HEK293 (cell line): ENCODE measurements around the gene ZNF428.

Experiments
- WT1 ChIP-seq: fragments of 450-650 bp; formaldehyde crosslinking; IDR thresholded peaks from 2 replicates; pipeline ENCODE4 v1.5.1; 2016; ENCODE audit warnings: missing biosample characterization, missing genetic modification characterization
- YY1 ChIP-seq: fragments of 450-650 bp; formaldehyde crosslinking; IDR thresholded peaks from 2 replicates; pipeline ENCODE4 v1.5.1; 2018; ENCODE audit warnings: missing biosample characterization, missing genetic modification characterization
- ZBTB48 ChIP-seq: fragments of 450-650 bp; formaldehyde crosslinking; IDR thresholded peaks from 2 replicates; pipeline ENCODE4 v1.5.1; 2016; ENCODE audit warnings: missing biosample characterization, missing genetic modification characterization
- ZNF202 ChIP-seq: fragments of 450-650 bp; formaldehyde crosslinking; IDR thresholded peaks from 2 replicates; pipeline ENCODE4 v1.5.1; 2016; ENCODE audit warnings: missing biosample characterization, missing genetic modification characterization, borderline replicate concordance
- ZNF239 ChIP-seq: fragments of 450-650 bp; formaldehyde crosslinking; IDR thresholded peaks from 2 replicates; pipeline ENCODE4 v1.5.1; 2016; ENCODE audit warnings: missing biosample characterization, missing genetic modification characterization
- ZNF350 ChIP-seq: fragments of 450-650 bp; formaldehyde crosslinking; IDR thresholded peaks from 2 replicates; pipeline ENCODE4 v1.5.0; 2017; ENCODE audit warnings: missing biosample characterization, mild to moderate bottlenecking, missing genetic modification characterization
- ZNF423 ChIP-seq: fragments of 450-650 bp; formaldehyde crosslinking; IDR thresholded peaks from 2 replicates; pipeline ENCODE4 v1.5.1; 2016; ENCODE audit warnings: missing biosample characterization, missing genetic modification characterization
- ZNF561 ChIP-seq: fragments of 450-650 bp; IDR thresholded peaks from 2 replicates; pipeline ENCODE4 v1.5.1; 2018; ENCODE audit warnings: missing biosample characterization, missing genetic modification characterization, borderline replicate concordance
- ZNF792 ChIP-seq: fragments of 450-650 bp; formaldehyde crosslinking; IDR thresholded peaks from 2 replicates; pipeline ENCODE4 v1.5.1; 2016; ENCODE audit warnings: missing biosample characterization, missing genetic modification characterization
- TF ChIP-seq, protein P1 (sequence below): fragments of 450-650 bp; formaldehyde crosslinking; IDR thresholded peaks from 2 replicates; pipeline ENCODE4 v1.5.1; 2016; ENCODE audit warnings: missing biosample characterization, missing genetic modification characterization
- TF ChIP-seq, protein P2 (sequence below): fragments of 450-650 bp; formaldehyde crosslinking; IDR thresholded peaks from 2 replicates; pipeline ENCODE4 v1.5.0; 2017; ENCODE audit warnings: missing biosample characterization, missing genetic modification characterization, borderline replicate concordance

DNA sequence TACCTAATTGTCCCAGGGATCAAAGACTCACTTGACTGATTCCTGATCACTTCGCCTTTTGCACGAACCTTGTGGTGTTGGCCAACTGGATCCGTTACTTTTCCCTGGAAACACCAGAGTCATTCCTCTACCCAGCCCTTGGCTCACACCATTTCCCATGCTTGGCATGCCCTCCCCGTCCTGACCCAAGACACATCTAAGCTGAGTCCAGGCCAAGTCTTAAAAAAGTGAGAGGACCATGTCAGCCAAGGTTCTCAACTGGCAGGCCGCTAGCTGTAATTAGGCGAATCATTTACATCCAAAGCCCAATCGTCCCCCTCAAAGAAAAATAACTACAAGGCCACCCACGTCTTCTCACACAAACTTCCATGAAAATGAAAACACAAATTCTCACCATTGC, 39.1 kb upstream of the ZNF428 start:
- no peak for TF ChIP-seq ZBTB48 (tag by site-specific recombination)
- TF ChIP-seq, protein P1, sequence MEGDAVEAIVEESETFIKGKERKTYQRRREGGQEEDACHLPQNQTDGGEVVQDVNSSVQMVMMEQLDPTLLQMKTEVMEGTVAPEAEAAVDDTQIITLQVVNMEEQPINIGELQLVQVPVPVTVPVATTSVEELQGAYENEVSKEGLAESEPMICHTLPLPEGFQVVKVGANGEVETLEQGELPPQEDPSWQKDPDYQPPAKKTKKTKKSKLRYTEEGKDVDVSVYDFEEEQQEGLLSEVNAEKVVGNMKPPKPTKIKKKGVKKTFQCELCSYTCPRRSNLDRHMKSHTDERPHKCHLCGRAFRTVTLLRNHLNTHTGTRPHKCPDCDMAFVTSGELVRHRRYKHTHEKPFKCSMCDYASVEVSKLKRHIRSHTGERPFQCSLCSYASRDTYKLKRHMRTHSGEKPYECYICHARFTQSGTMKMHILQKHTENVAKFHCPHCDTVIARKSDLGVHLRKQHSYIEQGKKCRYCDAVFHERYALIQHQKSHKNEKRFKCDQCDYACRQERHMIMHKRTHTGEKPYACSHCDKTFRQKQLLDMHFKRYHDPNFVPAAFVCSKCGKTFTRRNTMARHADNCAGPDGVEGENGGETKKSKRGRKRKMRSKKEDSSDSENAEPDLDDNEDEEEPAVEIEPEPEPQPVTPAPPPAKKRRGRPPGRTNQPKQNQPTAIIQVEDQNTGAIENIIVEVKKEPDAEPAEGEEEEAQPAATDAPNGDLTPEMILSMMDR = no peak
- no peak for TF ChIP-seq ZNF561 (tag by site-specific recombination)
- TF ChIP-seq ZNF202 = no peak
- TF ChIP-seq ZNF350 (tag by site-specific recombination) = no peak
- no peak for TF ChIP-seq YY1 (tag by site-specific recombination)
- TF ChIP-seq ZNF239 (tag by site-specific recombination) = no peak
- TF ChIP-seq, protein P2, sequence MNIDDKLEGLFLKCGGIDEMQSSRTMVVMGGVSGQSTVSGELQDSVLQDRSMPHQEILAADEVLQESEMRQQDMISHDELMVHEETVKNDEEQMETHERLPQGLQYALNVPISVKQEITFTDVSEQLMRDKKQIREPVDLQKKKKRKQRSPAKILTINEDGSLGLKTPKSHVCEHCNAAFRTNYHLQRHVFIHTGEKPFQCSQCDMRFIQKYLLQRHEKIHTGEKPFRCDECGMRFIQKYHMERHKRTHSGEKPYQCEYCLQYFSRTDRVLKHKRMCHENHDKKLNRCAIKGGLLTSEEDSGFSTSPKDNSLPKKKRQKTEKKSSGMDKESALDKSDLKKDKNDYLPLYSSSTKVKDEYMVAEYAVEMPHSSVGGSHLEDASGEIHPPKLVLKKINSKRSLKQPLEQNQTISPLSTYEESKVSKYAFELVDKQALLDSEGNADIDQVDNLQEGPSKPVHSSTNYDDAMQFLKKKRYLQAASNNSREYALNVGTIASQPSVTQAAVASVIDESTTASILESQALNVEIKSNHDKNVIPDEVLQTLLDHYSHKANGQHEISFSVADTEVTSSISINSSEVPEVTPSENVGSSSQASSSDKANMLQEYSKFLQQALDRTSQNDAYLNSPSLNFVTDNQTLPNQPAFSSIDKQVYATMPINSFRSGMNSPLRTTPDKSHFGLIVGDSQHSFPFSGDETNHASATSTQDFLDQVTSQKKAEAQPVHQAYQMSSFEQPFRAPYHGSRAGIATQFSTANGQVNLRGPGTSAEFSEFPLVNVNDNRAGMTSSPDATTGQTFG = no peak
- TF ChIP-seq ZNF423 (tag by site-specific recombination) = no peak
- no peak for TF ChIP-seq ZNF792 (tag by site-specific recombination)
- TF ChIP-seq WT1 = no peak
